Measurements from ENCODE around the gene SYNGR2.

DNA sequence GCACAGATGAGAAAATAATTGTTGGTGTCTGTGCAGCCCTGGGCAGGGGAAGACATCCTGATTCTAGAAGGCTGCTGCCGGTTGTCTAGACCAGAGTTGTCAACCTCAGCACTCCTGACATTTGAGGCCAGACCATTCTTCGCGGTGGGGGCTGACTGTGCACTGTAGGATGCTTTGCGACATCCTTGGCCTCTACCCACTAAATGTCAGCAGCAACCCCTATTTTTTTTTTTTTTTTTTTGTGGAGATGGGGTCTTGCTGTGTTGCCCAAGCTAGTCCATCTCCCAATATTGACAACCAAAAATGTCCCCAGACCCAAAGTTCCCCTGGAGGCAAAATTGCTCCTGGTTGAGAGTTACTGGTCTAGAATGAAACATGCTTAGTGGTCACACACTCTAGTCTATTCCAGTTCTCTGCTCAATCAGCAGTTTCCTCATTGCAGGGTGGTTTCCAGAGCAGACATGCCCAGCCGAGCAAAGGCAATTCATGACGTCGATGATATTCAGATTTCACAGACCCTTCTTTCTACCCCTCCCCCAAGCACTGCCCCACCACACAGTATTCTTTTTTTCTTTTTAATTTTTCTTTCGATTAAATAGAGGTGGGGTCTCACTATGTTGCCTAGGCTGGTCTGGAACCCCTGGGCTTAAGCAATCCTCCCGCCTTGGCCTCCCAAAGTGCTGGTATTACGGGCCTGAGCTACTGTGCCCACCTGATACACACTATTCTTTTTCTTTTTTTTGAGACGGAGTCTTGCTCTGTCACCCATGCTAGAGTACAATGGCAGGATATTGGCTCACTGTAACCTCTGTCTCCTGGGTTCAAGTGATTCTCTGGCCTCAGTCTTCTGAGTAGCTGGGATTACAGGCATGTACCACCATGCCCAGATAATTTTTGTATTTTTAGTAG, 13.2 kb upstream of the SYNGR2 start:
- no peak for TF ChIP-seq POLR2AphosphoS5 (IDR thresholded peaks at IDR 0.05; ENCODE audit: borderline replicate concordance, low read depth, low read length)
- no peak for TF ChIP-seq EZH2 (IDR thresholded peaks at IDR 0.05)
